Thyroid gland (tissue), 4 donors: Measurements from ENCODE around the gene WHRN.

Experiments used
- POLR2A ChIP-seq, 2 donors: fragments of 450-650 bp; IDR thresholded peaks; one replicate each; pipeline ENCODE4 v1.6.1; 2017; ENCODE audit warnings: antibody characterized with exemption in 2 of 2, mild to moderate bottlenecking in 2 of 2, moderate library complexity in 1 of 2
- TF ChIP-seq, protein P1 (sequence below), 6 experiments: fragments of 200-600 bp in 3 of 6; fragments of 450-650 bp in 3 of 6; sonication (generic) in 3 of 6; IDR thresholded peaks; one replicate each; pipeline ENCODE4 v1.5.1; 2016 to 2019; ENCODE audit warnings: antibody characterized with exemption in 6 of 6, mild to moderate bottlenecking in 2 of 6, inconsistent platforms in 1 of 6, moderate library complexity in 1 of 6

DNA sequence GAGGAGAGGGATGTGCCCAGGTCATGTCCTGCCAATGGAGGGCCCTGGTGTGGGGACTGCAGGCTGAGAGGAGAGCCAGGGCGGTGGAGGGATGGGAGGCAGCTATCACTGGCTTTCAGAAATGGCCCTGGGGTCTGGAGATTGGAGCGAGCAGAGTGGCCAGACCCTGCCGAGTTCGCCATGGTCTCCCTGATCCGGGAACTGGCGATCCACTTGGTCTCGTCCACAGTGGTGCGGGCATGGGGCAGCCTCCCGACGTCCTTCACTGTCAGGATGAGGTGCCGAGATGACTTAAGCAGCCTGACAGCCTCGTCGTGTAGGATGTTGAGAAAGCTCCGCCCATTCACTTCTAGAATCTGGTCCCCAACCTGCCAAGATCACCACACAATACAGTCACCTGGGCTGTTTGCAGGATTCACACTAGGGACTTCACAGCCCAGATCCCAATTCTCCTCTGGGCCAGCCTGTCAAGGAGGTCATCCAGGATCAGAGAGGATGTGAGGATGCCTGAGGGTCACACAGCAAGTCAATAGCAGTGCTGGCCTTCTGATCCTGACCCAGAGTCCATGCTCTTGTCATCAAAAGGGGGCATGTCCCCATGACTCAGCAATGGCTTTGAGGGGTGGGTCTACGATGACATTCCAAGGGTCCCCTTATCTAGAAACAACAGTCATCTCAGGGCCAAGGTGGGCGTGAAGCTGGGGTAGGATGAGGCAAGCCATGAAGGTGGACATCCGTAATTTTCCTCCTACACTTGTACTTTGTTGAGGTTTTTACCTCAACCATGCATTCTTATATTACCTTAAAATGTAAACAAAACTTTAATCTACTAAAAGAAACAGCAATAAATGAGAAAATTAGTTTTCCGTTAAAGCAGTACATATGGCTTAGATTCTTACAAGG lies 79.0 kb downstream of the WHRN start:
- TF ChIP-seq, protein P1, sequence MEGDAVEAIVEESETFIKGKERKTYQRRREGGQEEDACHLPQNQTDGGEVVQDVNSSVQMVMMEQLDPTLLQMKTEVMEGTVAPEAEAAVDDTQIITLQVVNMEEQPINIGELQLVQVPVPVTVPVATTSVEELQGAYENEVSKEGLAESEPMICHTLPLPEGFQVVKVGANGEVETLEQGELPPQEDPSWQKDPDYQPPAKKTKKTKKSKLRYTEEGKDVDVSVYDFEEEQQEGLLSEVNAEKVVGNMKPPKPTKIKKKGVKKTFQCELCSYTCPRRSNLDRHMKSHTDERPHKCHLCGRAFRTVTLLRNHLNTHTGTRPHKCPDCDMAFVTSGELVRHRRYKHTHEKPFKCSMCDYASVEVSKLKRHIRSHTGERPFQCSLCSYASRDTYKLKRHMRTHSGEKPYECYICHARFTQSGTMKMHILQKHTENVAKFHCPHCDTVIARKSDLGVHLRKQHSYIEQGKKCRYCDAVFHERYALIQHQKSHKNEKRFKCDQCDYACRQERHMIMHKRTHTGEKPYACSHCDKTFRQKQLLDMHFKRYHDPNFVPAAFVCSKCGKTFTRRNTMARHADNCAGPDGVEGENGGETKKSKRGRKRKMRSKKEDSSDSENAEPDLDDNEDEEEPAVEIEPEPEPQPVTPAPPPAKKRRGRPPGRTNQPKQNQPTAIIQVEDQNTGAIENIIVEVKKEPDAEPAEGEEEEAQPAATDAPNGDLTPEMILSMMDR (IDR thresholded peaks at IDR 0.05) = no peak
- no peak for TF ChIP-seq POLR2A (IDR thresholded peaks at IDR 0.05)
